GM12892 (cell line): ENCODE results near the gene ZNF799.
"Not testable (repeated sequence)": the region's sequence is repeated elsewhere in the genome, so short reads cannot be mapped to it uniquely, and the experiment has no call there.

Source experiments
- POLR2A ChIP-seq: IDR thresholded peaks from 2 replicates; pipeline ENCODE4 v1.6.1; 2011; ENCODE audit warnings: low read depth, low read length, control low read depth
- POLR2AphosphoS5 ChIP-seq: IDR thresholded peaks from 2 replicates; pipeline ENCODE4 v1.6.1; 2011; ENCODE audit warnings: low read depth, low read length, control low read depth

- not testable (repeated sequence) for TF ChIP-seq POLR2A, POLR2AphosphoS5
These were observed 14.7 kb downstream of the ZNF799 start for GRCh38 chr19:12386365-12386764.
